NCI-H460 (cell line): ENCODE measurements around the gene DDX55. TPM values are rescaled to one million over a fixed set of nuclear protein-coding genes. Genes with fewer than 3 reads are reported as not detected.
A peak's percentile ranks its signal among the peaks of the same experiment; 100 is the strongest.
"Not testable (repeated sequence)": the region's sequence is repeated elsewhere in the genome, so short reads cannot be mapped to it uniquely, and the experiment has no call there.

ENCODE experiments used
- DNase-seq: peaks from one replicate; pipeline ENCODE4 v3.0.0-alpha.2; 2016; ENCODE audit warnings: low read depth; ENCODE audit errors: extremely low read depth
- polyA plus RNA-seq: library from polyadenylated mRNA; depleted of rRNA; stranded (reverse); fragments of >200 nt; gene quantifications from 2 replicates; pipeline ENCODE4 v1.2.3, GENCODE V29; 2014; cell fraction: nucleus; rRNA removed
- total RNA-seq: library from RNA; depleted of rRNA; stranded (reverse); fragments of >200 nt; shearing (Covaris generic); gene quantifications from 2 replicates; pipeline ENCODE4 v1.2.3, GENCODE V29; 2014; rRNA removed

The DDX55 gene
- 48.1 and 49.1 TPM in 2 replicates for total RNA-seq
- 132 and 174 TPM in 2 replicates for polyA plus RNA-seq

- peak; percentile 74 for DNase-seq
These were observed at the start of gene DDX55 for GRCh38 chr12:123601602-123602489. DDX55 (plus strand) TSS chr12:123602099; CDS start chr12:123602149, 50 bp downstream.

GRCh38 chr12:123554136-123554535 lies 47.8 kb upstream of the DDX55 start:
- DNase-seq: not testable (repeated sequence)

GRCh38 chr12:123554843-123555242 lies 47.1 kb upstream of the DDX55 start:
- not testable (repeated sequence) for DNase-seq

- not testable (repeated sequence) for DNase-seq
These were observed 43.4 kb upstream of the DDX55 start for GRCh38 chr12:123558487-123558886.

- DNase-seq: no peak
These were observed 42.4 kb upstream of the DDX55 start for GRCh38 chr12:123559468-123559867.

GRCh38 chr12:123571343-123571813 lies 30.5 kb upstream of the DDX55 start:
- DNase-seq: peak; percentile 18

- DNase-seq: no peak
These were observed 29.5 kb upstream of the DDX55 start for GRCh38 chr12:123572391-123572790.

GRCh38 chr12:123573870-123574269 lies 28.0 kb upstream of the DDX55 start:
- no peak for DNase-seq

GRCh38 chr12:123576611-123577010 lies 25.3 kb upstream of the DDX55 start:
- DNase-seq: no peak

GRCh38 chr12:123578243-123578642 lies 23.7 kb upstream of the DDX55 start:
- DNase-seq: no peak

GRCh38 chr12:123578829-123579228 lies 23.1 kb upstream of the DDX55 start:
- not testable (repeated sequence) for DNase-seq

GRCh38 chr12:123580772-123581171 lies 21.1 kb upstream of the DDX55 start:
- no peak for DNase-seq

GRCh38 chr12:123591702-123592481 lies 10.0 kb upstream of the DDX55 start:
- DNase-seq: no peak

- DNase-seq: no peak
These were observed 6.2 kb upstream of the DDX55 start for GRCh38 chr12:123595729-123596128.

GRCh38 chr12:123597100-123597499 lies 4.8 kb upstream of the DDX55 start:
- no peak for DNase-seq

- no peak for DNase-seq
These were observed 3.4 kb upstream of the DDX55 start for GRCh38 chr12:123598522-123598921.

- no peak for DNase-seq
These were observed 2.6 kb upstream of the DDX55 start for GRCh38 chr12:123599310-123599709.

- no peak for DNase-seq
These were observed 2.2 kb upstream of the DDX55 start for GRCh38 chr12:123599721-123600120.

- DNase-seq: no peak
These were observed 824 bp downstream of the DDX55 start for GRCh38 chr12:123602651-123603195.

GRCh38 chr12:123603495-123603894 lies 1.6 kb downstream of the DDX55 start:
- DNase-seq: not testable (repeated sequence)

GRCh38 chr12:123607756-123608155 lies 5.9 kb downstream of the DDX55 start:
- no peak for DNase-seq
